HCT116 (cell line): ENCODE measurements around the gene MEF2B. TPM values are rescaled to one million over a fixed set of nuclear protein-coding genes. Genes with fewer than 3 reads are reported as not detected.

Source experiments
- ATAC-seq: fragments of 200-7000 bp; cut with Tn5 transposase; 2 replicates; pipeline ENCODE4 v1.9.1; 2020; ENCODE audit warnings: mild to moderate bottlenecking, moderate library complexity
- BruUV-seq: library from RNA; stranded (reverse); fragments of 400-500 nt; replicated peaks from 2 replicates; lab custom pipeline; 2021; lab: Mats Ljungman, UMichigan
- CTCF ChIA-PET: fragments of 300-600 bp; sonication (Branson Sonifier 250); formaldehyde crosslinking; loops from one replicate; lab custom pipeline; 2021; ENCODE audit warnings: antibody characterized with exemption; lab: Charles Lee
- POLR2A ChIA-PET: fragments of 300-600, 350-600 bp; sonication (Branson Sonifier 250); formaldehyde crosslinking; loops from one replicate; lab custom pipeline; 2021; ENCODE audit warnings: antibody characterized with exemption; lab: Charles Lee
- RAD21 ChIA-PET, 2 experiments: fragments of 300-600 bp; sonication (Branson Sonifier 250); formaldehyde crosslinking; loops; one replicate each; lab custom pipeline; 2023; ENCODE audit warnings: low total read pairs in 2 of 2; ENCODE audit not compliant: uncharacterized antibody in 2 of 2, unreplicated experiment in 2 of 2, low non-redundant PET in 1 of 2; lab: Charles Lee
- DNase-seq: peaks from one replicate; pipeline ENCODE4 v3.0.0-alpha.2; 2010; ENCODE audit warnings: low read depth, low spot score
- H2AFZ ChIP-seq: fragments of 200-600 bp; shearing (Covaris generic), sonication (generic); 2 replicates; pipeline ENCODE4 v1.6.1; 2017; ENCODE audit warnings: low read depth, mixed run types, mixed read lengths, antibody characterized with exemption, low read length; ENCODE audit not compliant: poor library complexity, severe bottlenecking
- H3K27ac ChIP-seq: 2 replicates; pipeline ENCODE4 v1.5.1; 2012; ENCODE audit warnings: low read depth, low read length
- H3K27me3 ChIP-seq: fragments of 200-600 bp; sonication (generic); 2 replicates; pipeline ENCODE4 v1.6.1; 2016; ENCODE audit warnings: mixed run types, low read length, mixed read lengths; ENCODE audit not compliant: insufficient read depth
- H3K36me3 ChIP-seq, 2 experiments: fragments of 200-500 bp in 1 of 2; fragments of 200-600 bp in 1 of 2; sonication (Bioruptor generic) in 1 of 2; sonication (generic) in 1 of 2; 2 replicates each; pipeline versions ENCODE4 v1.5.1 to v1.6.1; 2014 to 2016; ENCODE audit warnings: low read length in 2 of 2, inconsistent platforms in 1 of 2, mixed read lengths in 1 of 2, mixed run types in 1 of 2; ENCODE audit not compliant: insufficient read depth in 2 of 2, control insufficient read depth in 1 of 2
- H3K4me1 ChIP-seq, 2 experiments: fragments of 200-600 bp in 1 of 2; sonication (generic) in 1 of 2; 2 replicates each; pipeline versions ENCODE4 v1.5.1 to v1.6.1; 2012 to 2017; ENCODE audit warnings: low read length in 2 of 2, inconsistent platforms in 1 of 2, mild to moderate bottlenecking in 1 of 2, mixed read lengths in 1 of 2, mixed run types in 1 of 2, moderate library complexity in 1 of 2; ENCODE audit not compliant: insufficient read depth in 2 of 2, control insufficient read depth in 1 of 2
- H3K4me2 ChIP-seq: fragments of 200-600 bp; sonication (generic); 2 replicates; pipeline ENCODE4 v1.6.1; 2017; ENCODE audit warnings: mixed run types, low read length, mixed read lengths
- H3K4me3 ChIP-seq, 2 experiments: fragments of 200-600 bp in 1 of 2; sonication (generic) in 1 of 2; replicated peaks in 1 of 2; 2 replicates each; pipeline ENCODE4 v1.5.1; 2011 to 2016; ENCODE audit warnings: low read length in 2 of 2, control low read depth in 1 of 2, low read depth in 1 of 2, mild to moderate bottlenecking in 1 of 2, mixed read lengths in 1 of 2, mixed run types in 1 of 2
- H3K79me2 ChIP-seq: fragments of 200-600 bp; sonication (generic); 2 replicates; pipeline ENCODE4 v1.6.1; 2017; ENCODE audit warnings: mild to moderate bottlenecking, mixed run types, low read length, moderate library complexity, mixed read lengths; ENCODE audit not compliant: insufficient read depth
- H3K9ac ChIP-seq: fragments of 200-600 bp; sonication (generic); 2 replicates; pipeline ENCODE4 v1.6.1; 2016; ENCODE audit warnings: low read length, mixed read lengths
- H3K9me2 ChIP-seq: fragments of 200-600 bp; sonication (generic), shearing (Covaris generic); 2 replicates; pipeline ENCODE4 v1.6.1; 2017; ENCODE audit warnings: mixed run types, mild to moderate bottlenecking, moderate library complexity; ENCODE audit not compliant: insufficient read depth
- H3K9me3 ChIP-seq, 2 experiments: fragments of 200-500 bp in 1 of 2; fragments of 200-600 bp in 1 of 2; sonication (Bioruptor generic) in 1 of 2; sonication (generic) in 1 of 2; 2 replicates each; pipeline ENCODE4 v1.6.1; 2014 to 2017; ENCODE audit warnings: low read length in 2 of 2, mixed read lengths in 2 of 2, inconsistent platforms in 1 of 2, low read depth in 1 of 2, mild to moderate bottlenecking in 1 of 2, mixed run types in 1 of 2, moderate library complexity in 1 of 2; ENCODE audit not compliant: control insufficient read depth in 1 of 2, insufficient read depth in 1 of 2
- H4K20me1 ChIP-seq: fragments of 200-600 bp; sonication (generic), shearing (Covaris generic); 2 replicates; pipeline ENCODE4 v1.6.1; 2017; ENCODE audit warnings: mixed run types, mild to moderate bottlenecking, moderate library complexity; ENCODE audit not compliant: insufficient read depth
- CBX3 ChIP-seq: IDR thresholded peaks from 2 replicates; pipeline ENCODE4 v1.6.1; 2012; ENCODE audit warnings: low read depth
- EZH2 ChIP-seq: fragments of 200-600 bp; sonication (generic); IDR thresholded peaks from 2 replicates; pipeline ENCODE4 v1.6.1; 2017; ENCODE audit warnings: antibody characterized with exemption, mixed run types
- EZH2phosphoT487 ChIP-seq: fragments of 200-600 bp; IDR thresholded peaks from 2 replicates; pipeline ENCODE4 v1.6.1; 2018; ENCODE audit warnings: antibody characterized with exemption, borderline replicate concordance
- JUND ChIP-seq: IDR thresholded peaks from 2 replicates; pipeline ENCODE4 v1.6.1; 2012
- MAX ChIP-seq: IDR thresholded peaks from 2 replicates; pipeline ENCODE4 v1.6.1; 2012
- ZNF274 ChIP-seq: fragments of 200-500 bp; sonication (Bioruptor generic); IDR thresholded peaks from 2 replicates; pipeline ENCODE4 v1.6.1; 2014; ENCODE audit warnings: mild to moderate bottlenecking, low read depth, low read length, inconsistent platforms
- intact Hi-C: fragments of 100-400 bp; cut with micrococcal nuclease; formaldehyde crosslinking; loops from 2 replicates; pipeline ENCODE4 v1.10.0; 2022
- total RNA-seq: library from RNA; stranded (reverse); gene quantifications from one replicate; pipeline ENCODE4 v1.2.1, GENCODE V29; 2021; ENCODE audit not compliant: unreplicated experiment
- TF ChIP-seq, protein P1 (sequence below): IDR thresholded peaks from 2 replicates; pipeline ENCODE4 v1.6.1; 2012; ENCODE audit warnings: low read depth

MEF2B gene
- total RNA-seq, 1 experiment from 2014 or later = 7.9 TPM

DNA sequence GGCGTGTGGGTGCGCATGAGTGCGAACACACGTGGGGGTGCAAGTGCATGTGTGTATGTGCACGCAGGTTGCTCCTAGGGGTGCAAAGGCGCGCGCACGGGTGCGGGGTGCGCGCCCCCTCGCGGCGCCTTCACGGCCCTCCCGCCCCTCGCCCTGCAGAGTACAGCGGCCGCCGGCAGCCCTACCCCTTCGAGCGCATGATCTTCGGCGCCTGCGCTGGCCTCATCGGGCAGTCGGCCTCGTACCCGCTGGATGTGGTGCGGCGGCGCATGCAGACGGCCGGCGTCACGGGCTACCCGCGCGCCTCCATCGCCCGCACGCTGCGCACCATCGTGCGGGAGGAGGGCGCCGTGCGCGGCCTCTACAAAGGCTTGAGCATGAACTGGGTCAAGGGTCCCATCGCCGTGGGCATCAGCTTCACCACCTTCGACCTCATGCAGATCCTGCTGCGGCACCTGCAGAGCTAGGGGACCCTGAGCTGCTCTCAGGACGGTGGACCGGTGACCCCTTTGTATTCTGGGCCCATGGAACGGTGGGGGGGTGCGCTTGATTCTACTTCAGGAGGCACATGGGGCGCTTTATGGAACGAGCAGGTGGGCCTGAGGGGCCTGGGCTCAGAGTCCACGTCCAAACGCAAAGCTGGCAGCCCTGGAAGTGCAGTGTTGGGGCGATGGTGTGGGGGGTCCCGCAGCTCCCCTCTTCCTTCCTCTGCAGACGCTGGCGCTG lies 59.5 kb downstream of the MEF2B start:
- ChIA-PET CTCF (no interaction called here), RAD21 (no interaction called here), POLR2A (interaction anchor here (0.6 kb wide), 1 partner anchor 23 kb away, joined by 3 read pairs; no protein-coding TSS in a partner anchor)
- intact Hi-C loops = no loop called here
- Histone ChIP-seq H3K4me3 (no peak overlapping the region), H3K79me2 (no peaks in the 10 kb centered on the region), H3K4me1 (peaks cover 21 to 34% of the 10 kb centered on the region in 2 experiments), H3K9me2 (no peaks in the 10 kb centered on the region), H3K9ac (no peak overlapping the region), H3K9me3 (no peaks in the 10 kb centered on the region), H2AFZ (no peak overlapping the region), H3K4me2 (no peak overlapping the region), H3K36me3 (no peaks in the 10 kb centered on the region), H3K27ac (no peak overlapping the region), H4K20me1 (no peaks in the 10 kb centered on the region), H3K27me3 (no peaks in the 10 kb centered on the region)
- DNase-seq (no peak), ATAC-seq (no peak)
- no peak for TF ChIP-seq EZH2phosphoT487
- TF ChIP-seq, protein P1, sequence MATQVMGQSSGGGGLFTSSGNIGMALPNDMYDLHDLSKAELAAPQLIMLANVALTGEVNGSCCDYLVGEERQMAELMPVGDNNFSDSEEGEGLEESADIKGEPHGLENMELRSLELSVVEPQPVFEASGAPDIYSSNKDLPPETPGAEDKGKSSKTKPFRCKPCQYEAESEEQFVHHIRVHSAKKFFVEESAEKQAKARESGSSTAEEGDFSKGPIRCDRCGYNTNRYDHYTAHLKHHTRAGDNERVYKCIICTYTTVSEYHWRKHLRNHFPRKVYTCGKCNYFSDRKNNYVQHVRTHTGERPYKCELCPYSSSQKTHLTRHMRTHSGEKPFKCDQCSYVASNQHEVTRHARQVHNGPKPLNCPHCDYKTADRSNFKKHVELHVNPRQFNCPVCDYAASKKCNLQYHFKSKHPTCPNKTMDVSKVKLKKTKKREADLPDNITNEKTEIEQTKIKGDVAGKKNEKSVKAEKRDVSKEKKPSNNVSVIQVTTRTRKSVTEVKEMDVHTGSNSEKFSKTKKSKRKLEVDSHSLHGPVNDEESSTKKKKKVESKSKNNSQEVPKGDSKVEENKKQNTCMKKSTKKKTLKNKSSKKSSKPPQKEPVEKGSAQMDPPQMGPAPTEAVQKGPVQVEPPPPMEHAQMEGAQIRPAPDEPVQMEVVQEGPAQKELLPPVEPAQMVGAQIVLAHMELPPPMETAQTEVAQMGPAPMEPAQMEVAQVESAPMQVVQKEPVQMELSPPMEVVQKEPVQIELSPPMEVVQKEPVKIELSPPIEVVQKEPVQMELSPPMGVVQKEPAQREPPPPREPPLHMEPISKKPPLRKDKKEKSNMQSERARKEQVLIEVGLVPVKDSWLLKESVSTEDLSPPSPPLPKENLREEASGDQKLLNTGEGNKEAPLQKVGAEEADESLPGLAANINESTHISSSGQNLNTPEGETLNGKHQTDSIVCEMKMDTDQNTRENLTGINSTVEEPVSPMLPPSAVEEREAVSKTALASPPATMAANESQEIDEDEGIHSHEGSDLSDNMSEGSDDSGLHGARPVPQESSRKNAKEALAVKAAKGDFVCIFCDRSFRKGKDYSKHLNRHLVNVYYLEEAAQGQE = no peak
- no peak for TF ChIP-seq ZNF274
- no peak for TF ChIP-seq CBX3
- no peak for TF ChIP-seq EZH2
- no peak for TF ChIP-seq MAX
- TF ChIP-seq JUND = no peak
- no TSS peak for BruUV-seq
